ENCODE results near the gene C8A. TPM values are rescaled to one million over a fixed set of nuclear protein-coding genes. Genes with fewer than 3 reads are reported as not detected.

C8A gene
- total RNA-seq, 2 experiments from 2014 or later: not detected

DNA sequence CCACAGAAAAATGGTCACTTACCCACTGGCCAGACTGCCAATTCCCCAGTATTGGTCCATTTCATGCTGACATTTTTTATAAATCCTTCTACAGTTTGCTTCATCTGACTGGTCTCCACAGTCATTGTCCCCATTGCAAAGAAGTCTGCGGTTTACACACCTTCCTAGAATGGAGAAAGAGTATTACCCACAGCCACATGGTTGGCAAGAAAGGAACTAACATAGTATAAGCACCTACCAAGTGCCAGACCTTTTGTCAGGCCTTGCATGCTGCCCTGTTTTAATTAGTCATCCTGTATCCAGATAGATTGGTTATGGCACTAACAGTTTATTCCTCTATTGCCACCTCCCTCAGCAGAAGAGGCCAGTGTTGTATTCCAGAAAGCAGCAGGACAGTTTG is 100.1 kb downstream of the C8A start:
- Histone ChIP-seq H3K4me1 (ENCODE audit: insufficient read depth, low read length) (no peaks in the 10 kb centered on the region), H3K9me3 (ENCODE audit: control insufficient read depth in 1 of 2, insufficient read depth in 1 of 2, low read length in 2 of 2) (no peaks in the 10 kb centered on the region), H3K36me3 (ENCODE audit: insufficient read depth, low read length) (no peaks in the 10 kb centered on the region), H3K27ac (ENCODE audit: low read depth in 1 of 2, low read length in 2 of 2) (no peak overlapping the region), H3K27me3 (ENCODE audit: control insufficient read depth in 1 of 2, insufficient read depth in 2 of 2, low read length in 2 of 2) (no peaks in the 10 kb centered on the region), H3K4me3 (ENCODE audit: low read length) (no peak overlapping the region)
- peaks cover 2% of the 10 kb centered on the region for H3K9me3 Mint-ChIP-seq
- no peak overlapping the region for H3K4me3 Mint-ChIP-seq
- intact Hi-C loops (cut with DNase I, micrococcal nuclease): no loop called here
- peaks cover 8% of the 10 kb centered on the region for H3K27me3 Mint-ChIP-seq
- no peak for ATAC-seq (ENCODE audit: poor library complexity)
- CTCF ChIA-PET: no interaction called here
- TF ChIP-seq, protein P1, sequence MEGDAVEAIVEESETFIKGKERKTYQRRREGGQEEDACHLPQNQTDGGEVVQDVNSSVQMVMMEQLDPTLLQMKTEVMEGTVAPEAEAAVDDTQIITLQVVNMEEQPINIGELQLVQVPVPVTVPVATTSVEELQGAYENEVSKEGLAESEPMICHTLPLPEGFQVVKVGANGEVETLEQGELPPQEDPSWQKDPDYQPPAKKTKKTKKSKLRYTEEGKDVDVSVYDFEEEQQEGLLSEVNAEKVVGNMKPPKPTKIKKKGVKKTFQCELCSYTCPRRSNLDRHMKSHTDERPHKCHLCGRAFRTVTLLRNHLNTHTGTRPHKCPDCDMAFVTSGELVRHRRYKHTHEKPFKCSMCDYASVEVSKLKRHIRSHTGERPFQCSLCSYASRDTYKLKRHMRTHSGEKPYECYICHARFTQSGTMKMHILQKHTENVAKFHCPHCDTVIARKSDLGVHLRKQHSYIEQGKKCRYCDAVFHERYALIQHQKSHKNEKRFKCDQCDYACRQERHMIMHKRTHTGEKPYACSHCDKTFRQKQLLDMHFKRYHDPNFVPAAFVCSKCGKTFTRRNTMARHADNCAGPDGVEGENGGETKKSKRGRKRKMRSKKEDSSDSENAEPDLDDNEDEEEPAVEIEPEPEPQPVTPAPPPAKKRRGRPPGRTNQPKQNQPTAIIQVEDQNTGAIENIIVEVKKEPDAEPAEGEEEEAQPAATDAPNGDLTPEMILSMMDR (IDR thresholded peaks at IDR 0.05): no peak
- no peak overlapping the region for H3K27ac Mint-ChIP-seq
- H3K36me3 Mint-ChIP-seq (ENCODE audit: low read depth): no peaks in the 10 kb centered on the region
- POLR2A ChIA-PET: no interaction called here
- DNase-seq: no peak
- no peaks in the 10 kb centered on the region for H3K4me1 Mint-ChIP-seq (ENCODE audit: low read depth)

DNA sequence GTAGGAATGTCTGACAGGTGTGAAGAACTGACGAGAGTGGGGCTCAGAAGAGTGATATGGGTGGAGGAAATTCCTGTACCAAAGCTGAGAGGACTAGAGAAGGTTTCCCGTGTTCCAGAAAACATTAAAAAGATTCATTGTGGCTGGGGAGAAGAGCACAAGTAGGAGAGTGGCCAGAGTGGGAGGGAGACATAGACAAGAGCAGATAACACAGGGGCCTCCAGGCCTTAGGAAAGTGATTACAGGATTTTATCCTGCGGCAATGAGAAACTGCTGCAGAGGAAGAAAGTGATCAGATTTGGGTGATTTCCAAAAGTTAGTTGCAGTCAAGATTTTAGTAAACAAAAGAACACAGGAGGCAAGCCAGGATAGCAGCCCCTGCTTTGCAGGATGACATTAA is 103.3 kb downstream of the C8A start:
- CTCF ChIA-PET: no interaction called here
- Mint-ChIP-seq H3K36me3 (ENCODE audit: low read depth) (no peaks in the 10 kb centered on the region), H3K4me3 (no peak overlapping the region), H3K4me1 (ENCODE audit: low read depth) (no peaks in the 10 kb centered on the region), H3K27ac (no peak overlapping the region), H3K9me3 (no peaks in the 10 kb centered on the region), H3K27me3 (peaks cover 8% of the 10 kb centered on the region)
- POLR2A ChIA-PET: no interaction called here
- Histone ChIP-seq H3K9me3 (ENCODE audit: control insufficient read depth in 1 of 2, insufficient read depth in 1 of 2, low read length in 2 of 2) (no peaks in the 10 kb centered on the region), H3K4me1 (ENCODE audit: insufficient read depth, low read length) (no peaks in the 10 kb centered on the region), H3K36me3 (ENCODE audit: insufficient read depth, low read length) (no peaks in the 10 kb centered on the region), H3K4me3 (ENCODE audit: low read length) (no peak overlapping the region), H3K27ac (ENCODE audit: low read depth in 1 of 2, low read length in 2 of 2) (no peak overlapping the region), H3K27me3 (ENCODE audit: control insufficient read depth in 1 of 2, insufficient read depth in 2 of 2, low read length in 2 of 2) (no peaks in the 10 kb centered on the region)
- DNase-seq (no peak), ATAC-seq (ENCODE audit: poor library complexity) (no peak)
- TF ChIP-seq, protein P1 (IDR thresholded peaks at IDR 0.05): no peak
- intact Hi-C loops (cut with DNase I, micrococcal nuclease): no loop called here

DNA sequence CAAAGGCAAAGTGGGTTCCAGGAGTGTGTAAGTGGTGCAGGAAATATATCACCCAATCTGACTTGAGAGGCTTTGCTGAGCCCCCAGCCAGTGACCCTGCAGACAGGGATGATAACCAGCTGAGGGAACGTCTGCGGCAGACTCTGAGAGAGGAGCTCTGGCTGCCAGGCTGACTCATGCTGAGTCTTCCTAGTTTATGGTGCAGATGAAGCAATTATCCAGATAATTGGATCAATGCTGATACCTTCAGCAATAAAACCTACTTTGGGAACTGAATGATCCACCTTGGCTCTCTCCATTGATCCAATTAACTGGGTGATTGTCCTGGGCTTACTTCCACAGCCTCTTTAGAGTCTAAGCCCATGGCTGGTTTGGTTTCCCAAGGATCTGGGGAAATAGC is 103.9 kb downstream of the C8A start:
- ChIA-PET POLR2A (no interaction called here), CTCF (no interaction called here)
- Histone ChIP-seq H3K4me1 (ENCODE audit: insufficient read depth, low read length) (no peaks in the 10 kb centered on the region), H3K36me3 (ENCODE audit: insufficient read depth, low read length) (no peaks in the 10 kb centered on the region), H3K27me3 (ENCODE audit: control insufficient read depth in 1 of 2, insufficient read depth in 2 of 2, low read length in 2 of 2) (no peaks in the 10 kb centered on the region), H3K4me3 (ENCODE audit: low read length) (no peak overlapping the region), H3K9me3 (ENCODE audit: control insufficient read depth in 1 of 2, insufficient read depth in 1 of 2, low read length in 2 of 2) (no peaks in the 10 kb centered on the region), H3K27ac (ENCODE audit: low read depth in 1 of 2, low read length in 2 of 2) (no peak overlapping the region)
- Mint-ChIP-seq H3K36me3 (ENCODE audit: low read depth) (no peaks in the 10 kb centered on the region), H3K4me1 (ENCODE audit: low read depth) (no peaks in the 10 kb centered on the region), H3K9me3 (no peaks in the 10 kb centered on the region), H3K27ac (no peak overlapping the region), H3K27me3 (peaks cover 8% of the 10 kb centered on the region), H3K4me3 (no peak overlapping the region)
- ATAC-seq (ENCODE audit: poor library complexity) (no peak), DNase-seq (no peak)
- TF ChIP-seq, protein P1 (IDR thresholded peaks at IDR 0.05): no peak
- intact Hi-C loops (cut with DNase I, micrococcal nuclease): no loop called here

Measured in CD4-positive, alpha-beta T cell (primary cell).